Fibroblast of lung (primary cell): ENCODE data around the gene GAS2L3.

Experiments
- CTCF ChIP-seq, 2 donors: IDR thresholded peaks in 1 of 2; conservative IDR thresholded peaks in 1 of 2; 1 replicate in 1 of 2; 2 replicates in 1 of 2; pipeline ENCODE4 v1.5.1; 2011 to 2012; ENCODE audit warnings: low read length in 2 of 2, control low read depth in 1 of 2, inconsistent platforms in 1 of 2, low read depth in 1 of 2, mild to moderate bottlenecking in 1 of 2
- EZH2 ChIP-seq: IDR thresholded peaks from 2 replicates; pipeline ENCODE4 v1.5.1; 2012; ENCODE audit warnings: low read length, control low read depth, mild to moderate bottlenecking; ENCODE audit errors: missing control alignments

GRCh38 chr12:100584256-100584655 lies 10.8 kb downstream of the GAS2L3 start:
- no peak for TF ChIP-seq CTCF (conservative IDR thresholded peaks at IDR 0.05 in 1 of 2, IDR thresholded peaks at IDR 0.05 in 1 of 2; ENCODE audit: low read depth in 1 of 2, low read length in 2 of 2)
- TF ChIP-seq EZH2: no peak
